ENCODE results near the gene SPAG5. TPM values are rescaled to one million over a fixed set of nuclear protein-coding genes. Genes with fewer than 3 reads are reported as not detected.
A peak's percentile ranks its signal among the peaks of the same experiment; 100 is the strongest.
"Not testable (repeated sequence)": the region's sequence is repeated elsewhere in the genome, so short reads cannot be mapped to it uniquely, and the experiment has no call there.

SPAG5 gene
- total RNA-seq, 2 donors from 2014 or later, result 25.6 to 81.8 TPM

DNA sequence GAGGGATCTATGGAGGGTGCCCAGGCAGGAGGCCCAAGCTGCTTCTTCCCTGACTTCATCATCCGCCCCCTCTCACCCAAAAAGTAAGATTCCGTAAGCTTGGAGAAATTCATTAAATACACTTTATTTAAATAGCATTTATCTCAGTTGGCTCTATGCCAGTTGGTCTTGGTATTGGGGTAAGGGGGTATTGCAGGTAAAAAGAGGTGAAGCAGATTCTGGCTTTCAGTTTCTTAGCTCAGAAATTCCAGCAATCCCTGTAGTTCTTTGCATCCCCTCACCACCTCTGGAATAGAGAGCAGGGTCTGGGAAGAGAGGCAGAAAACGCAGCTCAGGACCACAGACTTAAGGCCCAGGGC is 21.4 kb downstream of the SPAG5 start:
- Histone ChIP-seq H3K27me3 (no peaks in the 10 kb centered on the region), H3K27ac (peak overlapping the region; percentile 10), H3K4me1 (no peaks in the 10 kb centered on the region), H3K9ac (ENCODE audit: low read depth in 2 of 2, low read length in 2 of 2) (no peak overlapping the region), H3K36me3 (no peaks in the 10 kb centered on the region), H3K4me3 (no peak overlapping the region), H3K9me3 (no peaks in the 10 kb centered on the region)
- intact Hi-C loops (cut with DNase I), result no loop called here
- DNase-seq, result no peak
- TF ChIP-seq, protein P1, sequence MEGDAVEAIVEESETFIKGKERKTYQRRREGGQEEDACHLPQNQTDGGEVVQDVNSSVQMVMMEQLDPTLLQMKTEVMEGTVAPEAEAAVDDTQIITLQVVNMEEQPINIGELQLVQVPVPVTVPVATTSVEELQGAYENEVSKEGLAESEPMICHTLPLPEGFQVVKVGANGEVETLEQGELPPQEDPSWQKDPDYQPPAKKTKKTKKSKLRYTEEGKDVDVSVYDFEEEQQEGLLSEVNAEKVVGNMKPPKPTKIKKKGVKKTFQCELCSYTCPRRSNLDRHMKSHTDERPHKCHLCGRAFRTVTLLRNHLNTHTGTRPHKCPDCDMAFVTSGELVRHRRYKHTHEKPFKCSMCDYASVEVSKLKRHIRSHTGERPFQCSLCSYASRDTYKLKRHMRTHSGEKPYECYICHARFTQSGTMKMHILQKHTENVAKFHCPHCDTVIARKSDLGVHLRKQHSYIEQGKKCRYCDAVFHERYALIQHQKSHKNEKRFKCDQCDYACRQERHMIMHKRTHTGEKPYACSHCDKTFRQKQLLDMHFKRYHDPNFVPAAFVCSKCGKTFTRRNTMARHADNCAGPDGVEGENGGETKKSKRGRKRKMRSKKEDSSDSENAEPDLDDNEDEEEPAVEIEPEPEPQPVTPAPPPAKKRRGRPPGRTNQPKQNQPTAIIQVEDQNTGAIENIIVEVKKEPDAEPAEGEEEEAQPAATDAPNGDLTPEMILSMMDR (IDR thresholded peaks at IDR 0.05), result no peak

DNA sequence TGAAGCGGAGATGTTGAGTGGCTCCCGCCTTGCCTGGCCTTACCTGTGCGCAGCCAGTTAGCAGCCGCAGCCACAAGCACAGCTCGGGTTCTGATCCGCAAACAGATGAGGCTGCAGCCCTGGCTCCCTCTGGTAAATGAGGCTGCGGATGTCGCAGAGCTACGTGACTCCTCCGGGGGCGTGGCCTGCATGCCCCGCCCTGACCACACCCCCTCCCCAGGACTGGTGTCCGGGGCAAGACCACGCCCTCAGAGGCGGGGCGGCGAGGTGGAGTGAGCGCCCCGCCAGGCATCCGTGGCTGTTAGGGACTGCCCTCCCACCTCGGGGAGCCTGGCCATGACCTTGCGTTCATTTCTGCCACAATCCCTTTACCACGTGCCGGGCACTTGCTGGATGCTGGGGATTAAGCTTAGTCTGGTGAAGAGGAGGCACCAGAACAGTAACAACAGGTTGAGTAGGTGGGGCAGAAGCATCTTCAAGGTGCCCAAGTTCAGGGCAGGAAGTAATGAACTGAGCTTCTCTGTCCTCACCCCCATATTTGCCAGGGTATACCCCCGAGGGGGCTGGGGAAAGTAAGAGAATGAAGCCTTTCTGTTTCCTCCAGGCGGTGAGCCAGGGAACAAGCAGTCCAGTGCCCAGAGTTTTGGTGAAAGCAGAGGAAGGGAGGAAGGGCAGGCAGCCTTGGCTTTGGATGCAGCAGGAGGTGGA is 21.9 kb downstream of the SPAG5 start, which contains the start of gene ALDOC:
Gene ALDOC (minus strand): TSS at position 138 of the 708 bp plus-strand sequence. CDS start 1,363 bp downstream, outside the sequence.
- H3K27me3 ChIP-seq, result no peaks in the 10 kb centered on the region
- no peaks in the 10 kb centered on the region for H3K9me3 ChIP-seq
- TF ChIP-seq, protein P1 (IDR thresholded peaks at IDR 0.05), result no peak
- peak; percentile 99 for DNase-seq
- H3K9ac ChIP-seq (ENCODE audit: low read depth in 2 of 2, low read length in 2 of 2), result peak within 1 kb of the TSS; percentile 16 to 17
- intact Hi-C loops (cut with DNase I), result no loop called here
- H3K36me3 ChIP-seq, result no peaks in the 10 kb centered on the region
- H3K4me3 ChIP-seq, result peak within 1 kb of the TSS; percentile 28
- H3K4me1 ChIP-seq, result no peaks in the 10 kb centered on the region
- H3K27ac ChIP-seq, result peak within 1 kb of the TSS; percentile 10

DNA sequence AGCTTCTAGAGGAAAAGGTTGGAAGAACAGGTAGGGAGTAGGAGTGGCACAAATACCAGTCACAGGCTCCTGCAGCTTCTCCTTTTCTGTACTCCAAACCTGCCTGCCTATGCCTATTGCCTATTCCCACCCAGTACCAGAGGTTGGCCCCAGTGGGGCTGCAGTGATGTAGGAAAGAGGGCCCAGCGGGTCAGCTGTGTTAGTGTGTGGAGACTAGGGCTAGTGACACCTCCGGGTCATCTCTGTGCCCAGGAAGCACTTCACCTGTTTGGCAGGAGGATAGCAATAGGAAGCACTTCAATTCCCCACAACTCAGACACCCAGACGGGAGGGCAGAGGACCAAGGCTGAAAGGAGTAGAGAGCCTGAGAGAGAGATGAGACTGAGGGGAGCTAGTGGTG is 22.8 kb downstream of the SPAG5 start:
- H3K4me3 ChIP-seq; H3K9me3 ChIP-seq; H3K9ac ChIP-seq (ENCODE audit: low read depth in 2 of 2, low read length in 2 of 2); intact Hi-C loops (cut with DNase I); H3K36me3 ChIP-seq; H3K27me3 ChIP-seq; H3K4me1 ChIP-seq; H3K27ac ChIP-seq; DNase-seq: not testable (repeated sequence)

DNA sequence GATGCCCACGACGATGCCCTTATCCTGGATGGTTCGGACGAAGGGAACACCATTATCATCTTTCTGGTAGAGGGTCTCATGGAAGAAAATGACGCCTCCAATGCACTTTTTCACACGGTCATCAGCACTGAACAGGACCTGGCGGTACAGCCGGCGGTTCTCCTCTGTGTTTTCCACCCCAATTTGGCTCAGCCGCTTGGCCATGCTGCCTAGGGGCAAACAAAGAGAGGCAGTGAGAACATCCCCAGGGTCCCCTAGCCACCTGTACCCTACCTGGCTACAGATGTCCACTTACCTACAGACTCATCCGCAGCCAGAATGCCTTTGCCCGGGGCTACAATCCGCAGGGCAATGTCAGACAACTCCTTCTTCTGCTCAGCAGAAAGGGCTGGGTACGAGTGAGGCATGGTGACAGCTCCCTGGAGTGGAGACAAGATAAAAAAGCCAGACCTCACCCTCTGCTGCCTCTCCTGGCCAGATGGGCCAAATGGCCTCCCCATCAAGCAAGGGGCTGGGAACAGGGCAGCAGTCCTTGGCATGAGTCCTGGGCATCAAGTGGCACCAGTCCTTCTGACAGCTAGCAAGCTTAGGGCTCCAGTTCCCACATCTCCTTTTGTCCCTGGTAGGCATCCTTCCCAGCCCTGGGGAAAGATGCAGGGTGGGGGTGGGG is 23.6 kb downstream of the SPAG5 start:
- Histone ChIP-seq H3K9ac (ENCODE audit: low read depth in 2 of 2, low read length in 2 of 2) (no peak overlapping the region), H3K27ac (no peak overlapping the region), H3K4me3 (no peak overlapping the region), H3K36me3 (no peaks in the 10 kb centered on the region), H3K4me1 (peaks cover 2% of the 10 kb centered on the region), H3K27me3 (no peaks in the 10 kb centered on the region), H3K9me3 (no peaks in the 10 kb centered on the region)
- DNase-seq, result no peak
- TF ChIP-seq, protein P1 (IDR thresholded peaks at IDR 0.05), result no peak
- intact Hi-C loops (cut with DNase I), result no loop called here

DNA sequence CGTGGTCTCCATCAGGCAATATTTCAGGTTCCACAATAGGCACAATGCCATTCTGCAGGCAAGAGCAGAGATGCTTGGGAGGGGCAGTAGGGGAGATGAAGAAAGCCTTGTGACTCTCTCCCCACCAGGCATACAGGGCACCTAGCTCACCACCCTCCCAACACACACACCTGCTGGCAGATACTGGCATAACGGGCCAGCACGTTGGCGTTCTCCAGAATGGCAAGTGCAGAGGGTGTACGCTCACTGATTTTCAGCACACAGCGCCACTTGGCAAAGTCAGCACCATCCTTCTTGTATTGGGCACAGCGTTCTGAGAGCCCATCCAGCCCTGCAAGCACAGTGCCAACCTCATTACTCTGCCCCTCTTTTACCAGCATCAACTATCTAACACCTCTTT is 24.3 kb downstream of the SPAG5 start:
- intact Hi-C loops (cut with DNase I), result no loop called here
- peaks cover 8% of the 10 kb centered on the region for H3K4me1 ChIP-seq

More for the DNA sequence above, 24.3 kb downstream of the SPAG5 start:
- H3K9me3 ChIP-seq, result no peaks in the 10 kb centered on the region
- no peak overlapping the region for H3K27ac ChIP-seq
- DNase-seq, result no peak
- H3K4me3 ChIP-seq, result no peak overlapping the region
- no peak overlapping the region for H3K9ac ChIP-seq (ENCODE audit: low read depth in 2 of 2, low read length in 2 of 2)
- TF ChIP-seq, protein P1 (IDR thresholded peaks at IDR 0.05), result no peak
- no peaks in the 10 kb centered on the region for H3K27me3 ChIP-seq
- no peaks in the 10 kb centered on the region for H3K36me3 ChIP-seq

Data from colonic mucosa (tissue), 4 donors.